IPS-18c (cell line): Measurements from ENCODE around the gene CACNA2D4.
A peak's percentile ranks its signal among the peaks of the same experiment; 100 is the strongest.
"Not testable (repeated sequence)": the region's sequence is repeated elsewhere in the genome, so short reads cannot be mapped to it uniquely, and the experiment has no call there.

ENCODE experiments used
- H3K4me3 ChIP-seq: 2 replicates; pipeline ENCODE4 v1.7.0; 2013; ENCODE audit warnings: low read depth, mild to moderate bottlenecking, low read length, moderate library complexity; ENCODE audit not compliant: insufficient read depth
- H3K9me3 ChIP-seq: one replicate; pipeline ENCODE4 v1.6.1; 2013; ENCODE audit warnings: mild to moderate bottlenecking, low read length, moderate library complexity; ENCODE audit not compliant: control insufficient read depth, insufficient read depth

The CACNA2D4 gene

DNA sequence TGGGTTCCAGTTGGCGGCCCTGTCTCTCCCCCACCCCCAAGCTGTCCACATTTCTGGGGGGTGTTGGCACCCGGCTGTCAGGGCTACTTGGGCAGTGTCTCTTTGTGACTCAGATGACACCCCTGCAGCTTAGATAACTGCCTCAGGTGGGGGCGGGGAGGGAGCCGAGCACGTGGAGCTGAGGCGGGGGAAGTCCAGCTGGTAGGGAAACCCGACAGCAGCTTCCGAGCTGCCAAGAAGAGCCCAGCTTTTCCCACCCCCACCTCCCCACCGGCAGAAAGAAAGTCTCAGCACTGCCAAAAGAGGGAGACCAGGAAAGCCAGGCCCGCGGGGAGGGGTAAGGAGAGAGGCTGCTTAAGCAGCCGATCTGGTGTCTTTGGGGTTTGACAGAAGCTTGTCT lies 96.6 kb downstream of the CACNA2D4 start:
- Histone ChIP-seq H3K4me3 (no peak overlapping the region), H3K9me3 (no peaks in the 10 kb centered on the region)

DNA sequence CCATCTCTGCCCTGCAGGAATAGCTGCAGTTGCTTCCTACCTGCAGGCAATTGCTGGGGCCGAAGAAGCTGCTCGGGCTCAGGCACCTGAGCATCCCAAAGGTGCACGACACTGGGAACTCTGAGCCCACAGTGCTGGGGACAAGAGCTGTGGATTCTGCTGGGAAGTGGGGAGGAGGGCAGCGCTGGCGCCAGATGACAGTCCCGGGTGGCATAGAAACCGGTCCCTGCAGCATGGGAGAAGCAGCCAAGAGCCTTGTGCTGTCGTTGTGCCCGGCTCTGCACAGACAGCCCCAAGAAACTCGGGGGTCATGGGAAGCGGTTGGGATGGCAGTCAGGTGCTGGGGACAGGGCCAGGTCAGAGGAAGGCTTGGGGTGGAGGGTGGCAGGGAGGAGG lies 97.6 kb downstream of the CACNA2D4 start:
- no peak overlapping the region for H3K4me3 ChIP-seq
- H3K9me3 ChIP-seq, result no peaks in the 10 kb centered on the region

DNA sequence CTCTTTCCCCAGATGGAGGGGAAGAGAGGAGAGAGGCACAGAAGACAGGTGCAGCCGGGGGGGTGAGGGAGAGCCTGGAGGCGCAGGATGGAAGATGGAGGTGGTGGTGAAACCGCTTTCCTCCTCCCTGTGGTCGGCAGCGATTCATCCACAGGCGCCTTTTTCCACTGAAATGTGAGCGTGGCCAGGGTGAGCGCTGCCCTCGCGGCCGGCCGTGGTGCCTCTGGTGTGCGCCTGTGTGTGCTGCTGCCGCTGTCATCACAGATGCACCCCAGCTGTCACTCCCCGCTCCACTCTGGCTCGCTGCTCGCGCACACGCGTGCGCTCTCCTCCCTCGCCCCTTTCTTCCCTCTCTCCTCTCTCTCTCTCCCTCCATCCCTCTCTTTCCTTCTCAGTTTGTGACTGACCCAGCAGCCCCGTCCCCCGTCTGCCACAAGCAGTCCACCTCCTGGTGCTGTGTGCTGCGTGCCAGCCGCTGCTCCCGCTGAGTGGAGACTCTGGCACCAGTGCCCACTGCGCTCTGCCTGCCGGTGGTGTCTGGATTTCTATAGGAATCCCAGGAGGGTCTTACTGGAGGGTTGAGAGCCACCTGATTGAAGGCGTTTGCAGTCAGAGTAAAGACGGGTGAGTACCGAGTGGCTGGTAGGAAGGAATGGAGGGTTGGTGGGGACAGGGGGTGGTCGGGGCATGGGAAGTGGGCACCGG lies 98.1 kb downstream of the CACNA2D4 start, which contains the start of gene LRTM2:
TSS of gene LRTM2 (plus strand) at position 375 of the 705 bp plus-strand sequence. CDS start 7,584 bp downstream, outside the sequence.
- Histone ChIP-seq H3K4me3 (0 out of 2 replicates have a peak within 1 kb of the TSS, but pooled peaks have one; percentile 28), H3K9me3 (no peaks in the 10 kb centered on the region)

DNA sequence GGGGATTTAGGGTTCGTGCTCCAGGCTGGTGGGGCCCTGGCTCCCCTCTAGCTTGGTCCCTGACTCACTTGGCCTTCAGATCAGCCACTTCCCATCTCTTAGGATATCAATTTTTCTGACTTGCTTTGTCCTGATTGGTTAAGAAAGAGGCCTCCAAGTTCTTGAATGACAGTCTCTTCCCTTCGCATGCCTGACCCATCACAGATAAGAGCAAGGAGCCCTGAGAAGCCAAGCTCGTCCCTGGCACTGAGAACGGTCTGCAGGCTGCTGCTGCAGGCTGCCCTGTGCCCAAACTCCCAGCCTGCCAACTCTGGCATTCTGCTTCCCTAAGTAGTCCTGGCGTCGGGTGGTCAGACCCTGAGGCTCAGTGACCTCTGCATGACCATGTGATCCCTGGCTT lies 98.9 kb downstream of the CACNA2D4 start:
- Histone ChIP-seq H3K4me3 (no peak overlapping the region), H3K9me3 (no peaks in the 10 kb centered on the region)

DNA sequence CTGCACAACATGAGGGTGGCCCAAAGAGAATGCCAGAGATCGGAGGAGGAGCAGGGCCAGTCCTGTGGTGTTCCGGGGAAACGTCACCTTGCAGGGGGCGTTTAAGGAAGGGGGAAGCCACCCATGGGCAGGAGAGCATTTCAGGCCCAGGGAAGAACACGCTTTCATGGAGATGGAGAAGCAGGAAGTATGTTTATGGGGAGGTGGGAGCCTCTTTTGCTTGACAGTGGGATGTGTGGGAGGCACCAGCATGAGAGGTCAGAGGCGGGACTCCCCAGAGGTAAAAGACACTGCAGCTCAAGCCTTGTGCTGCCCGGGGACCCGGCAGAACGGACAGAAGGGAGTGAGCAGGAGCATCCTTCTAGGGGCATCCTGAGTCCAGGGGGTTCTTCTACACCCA lies 99.4 kb downstream of the CACNA2D4 start:
- H3K4me3 ChIP-seq, result no peak overlapping the region
- no peaks in the 10 kb centered on the region for H3K9me3 ChIP-seq

DNA sequence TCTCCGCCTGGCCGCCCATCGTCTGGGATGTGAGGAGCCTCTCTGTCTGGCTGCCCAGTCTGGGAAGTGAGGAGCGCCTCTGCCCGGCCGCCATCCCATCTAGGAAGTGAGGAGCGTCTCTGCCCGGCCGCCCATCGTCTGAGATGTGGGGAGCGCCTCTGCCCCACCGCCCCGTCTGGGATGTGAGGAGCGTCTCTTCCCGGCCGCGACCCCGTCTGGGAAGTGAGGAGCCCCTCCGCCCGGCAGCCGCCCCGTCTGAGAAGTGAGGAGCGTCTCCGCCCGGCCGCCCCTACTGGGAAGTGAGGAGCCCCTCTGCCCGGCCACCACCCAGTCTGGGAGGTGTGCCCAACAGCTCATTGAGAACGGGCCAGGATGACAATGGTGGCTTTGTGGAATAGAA lies 100.5 kb downstream of the CACNA2D4 start:
- not testable (repeated sequence) for H3K9me3 ChIP-seq, H3K4me3 ChIP-seq

DNA sequence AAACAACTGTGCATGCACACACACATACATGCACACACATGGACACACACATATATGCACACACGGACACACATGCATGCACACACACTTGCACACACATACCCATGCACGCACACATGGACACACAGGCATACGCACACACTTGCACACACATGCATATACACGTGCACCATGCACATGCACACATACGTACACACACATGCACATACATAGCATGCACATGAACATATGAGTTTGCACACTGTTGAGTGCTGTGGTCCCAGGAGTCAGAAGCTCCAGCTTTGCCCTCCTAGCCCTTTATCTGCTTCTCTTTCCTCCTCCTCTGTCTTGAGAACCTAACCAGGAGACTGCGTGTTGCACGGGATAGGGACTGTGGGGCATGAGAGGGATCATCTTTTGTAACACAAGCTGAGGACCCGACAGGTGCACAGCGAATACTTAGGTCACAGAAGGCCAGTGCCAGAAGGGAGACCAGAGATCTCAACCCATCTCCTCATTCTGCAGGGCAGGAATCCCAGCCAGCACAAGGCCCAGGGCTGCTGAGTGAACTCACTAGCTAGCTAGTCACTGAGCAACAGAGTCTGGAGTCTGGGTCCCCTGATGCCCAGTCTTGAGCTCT lies 101.6 kb downstream of the CACNA2D4 start:
- Histone ChIP-seq H3K4me3 (no peak overlapping the region), H3K9me3 (no peaks in the 10 kb centered on the region)

DNA sequence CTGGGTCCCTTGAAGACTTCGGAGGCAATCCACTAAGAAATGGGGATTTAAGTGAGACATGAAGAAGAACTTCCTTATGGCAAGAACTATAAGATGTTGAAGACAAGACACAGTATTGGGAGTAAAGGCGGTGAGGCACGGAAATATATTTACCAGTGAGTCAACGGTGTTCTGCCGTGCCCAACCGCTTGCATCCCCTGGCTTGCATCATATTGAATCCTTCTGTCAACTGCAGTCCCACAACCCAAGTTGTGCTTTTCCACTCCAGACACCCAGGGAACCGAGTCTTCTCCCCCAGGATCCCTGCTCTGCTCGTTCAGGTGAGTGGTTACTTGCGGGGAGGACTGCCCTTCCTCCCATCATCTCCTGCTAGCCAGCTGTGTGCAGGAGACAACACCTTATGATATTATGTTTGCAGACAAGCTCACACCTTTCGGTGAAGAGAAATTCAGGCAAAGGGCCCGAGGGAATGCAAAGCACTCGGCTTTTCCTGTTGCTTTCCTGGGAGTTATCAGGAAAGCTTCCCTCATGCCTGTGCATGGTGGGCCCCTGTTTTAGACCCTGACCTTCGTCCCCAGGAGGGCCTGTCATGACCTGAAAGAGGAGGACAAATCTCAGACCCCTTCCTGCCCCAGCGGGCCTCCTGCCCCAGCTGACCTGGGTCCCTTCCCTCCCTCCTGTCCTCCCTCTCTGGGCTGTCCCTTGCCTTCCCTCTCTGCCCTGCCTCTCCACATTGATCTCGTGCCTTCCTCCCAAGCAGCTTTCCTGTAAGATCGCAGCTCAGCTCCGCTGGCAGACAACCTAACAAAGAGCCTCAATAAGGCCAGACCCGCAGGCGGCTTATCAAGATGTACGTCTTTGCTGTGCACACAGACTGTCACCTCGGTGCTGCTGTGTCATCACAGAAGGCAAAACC lies 102.4 kb downstream of the CACNA2D4 start:
- H3K4me3 ChIP-seq, result no peak overlapping the region
- H3K9me3 ChIP-seq, result no peaks in the 10 kb centered on the region

DNA sequence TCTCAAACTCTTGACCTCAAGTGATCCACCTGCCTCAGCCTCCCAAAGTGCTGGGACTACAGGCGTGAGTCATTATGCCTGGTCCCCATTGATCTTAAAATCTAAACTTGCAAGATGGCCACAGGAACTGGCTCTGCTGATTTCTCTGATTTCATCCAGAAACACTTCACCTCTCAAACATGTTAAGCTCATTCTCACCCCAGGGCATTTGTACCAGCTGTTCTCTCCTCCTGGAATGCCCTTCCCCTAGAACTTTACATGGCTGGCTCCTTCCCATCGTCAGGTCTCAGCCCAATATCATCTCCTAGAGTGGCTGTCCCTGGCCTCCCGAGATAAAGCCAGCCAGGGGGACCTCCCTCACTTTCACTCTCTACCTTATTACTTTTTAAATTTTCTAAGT lies 103.3 kb downstream of the CACNA2D4 start:
- Histone ChIP-seq H3K4me3 (no peak overlapping the region), H3K9me3 (no peaks in the 10 kb centered on the region)

DNA sequence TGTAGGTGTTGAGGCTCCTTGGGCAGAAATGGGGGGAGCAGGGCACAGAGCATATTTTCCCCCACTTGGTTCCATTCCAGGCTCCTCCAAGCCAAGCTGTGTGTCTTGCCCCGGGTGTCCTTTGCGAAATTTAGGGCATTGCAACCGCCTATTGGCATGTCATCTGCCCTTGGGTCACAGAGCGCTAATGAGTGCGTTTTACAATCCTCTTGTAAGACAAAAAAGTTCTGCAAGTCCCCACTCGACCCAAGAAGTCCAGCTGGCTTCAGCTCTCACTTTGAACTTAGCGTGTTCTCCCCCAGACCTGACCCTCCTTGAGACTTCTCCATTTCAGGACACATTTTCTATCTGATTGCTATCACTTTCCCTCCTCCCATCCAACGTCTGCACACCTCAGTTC lies 104.2 kb downstream of the CACNA2D4 start:
- no peaks in the 10 kb centered on the region for H3K9me3 ChIP-seq
- H3K4me3 ChIP-seq, result no peak overlapping the region

DNA sequence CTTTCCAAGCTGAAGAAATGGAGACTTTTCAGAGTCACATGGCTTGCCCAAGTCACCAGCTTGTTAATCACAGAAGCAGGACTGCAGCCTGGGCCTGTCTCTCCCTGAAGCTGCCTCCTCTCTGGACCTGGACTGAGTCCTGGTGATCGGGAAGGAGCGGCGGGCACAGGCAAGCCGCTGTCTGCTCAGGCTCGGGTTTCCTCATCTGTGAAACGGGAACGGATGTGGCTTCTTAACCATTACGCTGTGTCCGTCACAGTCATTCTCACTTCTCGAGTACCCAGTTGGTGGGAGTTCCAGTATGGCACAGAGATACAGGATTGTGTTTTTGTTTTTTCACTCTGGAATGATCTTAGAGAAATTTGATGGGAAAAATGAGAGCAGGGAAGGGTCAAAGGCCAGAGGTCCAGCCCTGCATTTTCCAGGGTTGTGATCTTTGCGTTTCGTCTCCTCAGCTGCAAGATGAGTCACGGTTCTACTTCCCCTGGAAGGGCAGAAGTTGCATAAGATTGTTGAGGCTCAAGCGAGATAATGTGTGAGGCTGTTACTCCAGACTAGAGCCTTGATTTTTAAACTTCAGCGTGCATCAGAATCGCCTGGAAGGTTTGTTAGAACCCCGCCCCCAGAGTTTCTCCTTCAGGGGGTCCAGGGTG lies 105.7 kb downstream of the CACNA2D4 start:
- H3K4me3 ChIP-seq, result no peak overlapping the region
- H3K9me3 ChIP-seq, result no peaks in the 10 kb centered on the region

DNA sequence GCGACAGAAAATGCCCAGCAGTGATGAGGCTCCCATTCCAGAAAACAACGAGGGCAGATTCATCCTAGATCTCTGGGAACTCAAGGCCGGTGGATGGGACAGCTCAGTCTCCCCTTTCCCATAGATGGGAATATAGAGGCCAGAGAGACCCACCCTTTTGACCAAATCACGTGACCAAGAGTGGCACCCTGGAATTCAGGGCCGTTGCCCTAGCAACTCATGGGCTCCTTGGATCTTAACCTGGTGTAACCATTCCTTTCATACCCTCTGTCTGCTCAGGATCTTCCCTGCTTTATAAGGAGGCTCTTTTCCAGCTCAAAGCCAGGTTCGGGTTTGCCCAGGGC lies 106.5 kb downstream of the CACNA2D4 start:
- no peak overlapping the region for H3K4me3 ChIP-seq
- no peaks in the 10 kb centered on the region for H3K9me3 ChIP-seq

DNA sequence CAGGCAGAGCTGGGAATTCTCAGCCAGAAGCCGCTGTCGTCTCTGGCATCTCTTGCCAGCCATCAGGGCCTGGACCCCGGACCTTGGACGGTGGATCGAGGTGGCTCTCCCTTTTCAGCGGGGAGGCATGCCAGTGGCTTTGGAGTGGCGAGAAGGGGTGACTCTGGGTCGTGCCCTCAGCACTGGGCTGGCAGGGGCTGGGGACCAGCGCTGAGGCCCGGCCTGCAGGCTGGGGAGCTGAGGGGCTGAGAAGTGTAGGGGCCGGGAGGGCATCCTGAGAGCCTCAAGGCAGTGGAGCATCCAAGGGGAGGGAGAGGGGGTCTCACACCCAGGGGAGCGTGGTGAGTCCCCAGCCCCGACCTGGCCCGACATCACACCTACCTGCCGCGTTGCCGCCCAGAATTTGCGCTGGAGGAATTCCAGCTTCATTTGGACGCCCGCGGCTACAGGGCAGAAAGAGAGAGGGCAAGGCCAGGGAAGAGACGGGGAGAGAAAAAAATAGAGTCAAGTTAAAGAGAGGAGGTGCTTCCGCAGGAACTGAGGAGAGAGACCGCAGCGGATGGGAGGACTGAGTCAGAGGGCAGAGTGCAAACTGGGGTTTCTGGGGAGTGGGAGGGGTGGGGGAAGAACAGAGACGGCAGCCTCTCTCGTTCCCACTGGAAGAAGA lies 107.0 kb downstream of the CACNA2D4 start:
- Histone ChIP-seq H3K9me3 (no peaks in the 10 kb centered on the region), H3K4me3 (no peak overlapping the region)

DNA sequence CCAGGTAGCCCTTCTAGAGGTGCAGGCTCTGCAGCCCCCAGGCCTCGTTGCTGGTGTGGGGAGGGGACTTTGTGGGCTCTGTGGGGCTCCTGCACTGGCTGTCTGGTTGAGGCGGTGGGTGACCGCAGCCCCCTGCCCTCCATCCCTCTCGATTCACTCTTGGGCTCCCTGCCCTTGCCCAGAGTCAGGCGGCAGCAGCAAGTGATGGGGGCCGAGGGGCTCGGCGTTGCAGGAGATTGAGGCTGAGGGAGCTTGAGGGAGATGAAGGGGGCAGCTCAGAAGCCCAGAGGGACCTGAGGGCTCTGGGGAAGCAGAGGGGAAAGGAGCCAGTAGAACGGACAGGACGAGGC lies 107.5 kb downstream of the CACNA2D4 start:
- Histone ChIP-seq H3K9me3 (no peaks in the 10 kb centered on the region), H3K4me3 (no peak overlapping the region)

DNA sequence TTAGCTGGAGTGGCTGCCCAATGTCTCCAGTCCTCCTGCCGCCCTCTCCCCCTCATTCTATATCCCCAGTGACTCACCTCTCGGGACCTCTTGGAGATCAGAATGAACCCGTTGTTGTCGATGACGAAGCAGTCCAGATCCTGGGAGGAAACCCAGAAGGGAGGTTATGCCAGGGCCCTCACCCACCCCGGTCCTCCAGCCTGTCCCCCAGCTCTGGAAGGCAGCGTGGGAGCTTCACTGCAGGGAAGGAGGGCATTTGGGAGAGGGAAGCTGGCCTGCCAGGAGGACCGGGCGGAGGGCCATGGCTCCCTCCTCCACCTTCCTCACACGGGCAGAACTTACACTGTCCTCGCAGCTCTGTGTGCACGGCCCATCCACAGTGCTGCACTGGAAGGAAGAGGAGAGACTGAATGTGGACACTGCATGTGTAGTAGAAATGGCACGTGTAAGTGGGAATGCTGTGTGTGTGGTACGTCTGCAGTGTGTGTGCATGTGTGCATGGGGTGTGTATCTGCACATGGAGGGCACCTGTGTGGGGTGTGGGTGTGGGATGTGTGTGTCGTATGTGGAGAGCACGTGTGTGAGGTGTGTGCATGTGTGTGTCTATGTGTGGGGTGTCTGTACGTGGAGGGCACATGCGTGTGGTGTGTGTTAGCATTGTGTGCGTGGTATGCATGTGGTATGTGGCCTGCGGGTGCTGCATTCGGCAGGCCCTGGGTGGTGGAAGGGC lies 108.1 kb downstream of the CACNA2D4 start:
- H3K4me3 ChIP-seq, result no peak overlapping the region
- H3K9me3 ChIP-seq, result no peaks in the 10 kb centered on the region

DNA sequence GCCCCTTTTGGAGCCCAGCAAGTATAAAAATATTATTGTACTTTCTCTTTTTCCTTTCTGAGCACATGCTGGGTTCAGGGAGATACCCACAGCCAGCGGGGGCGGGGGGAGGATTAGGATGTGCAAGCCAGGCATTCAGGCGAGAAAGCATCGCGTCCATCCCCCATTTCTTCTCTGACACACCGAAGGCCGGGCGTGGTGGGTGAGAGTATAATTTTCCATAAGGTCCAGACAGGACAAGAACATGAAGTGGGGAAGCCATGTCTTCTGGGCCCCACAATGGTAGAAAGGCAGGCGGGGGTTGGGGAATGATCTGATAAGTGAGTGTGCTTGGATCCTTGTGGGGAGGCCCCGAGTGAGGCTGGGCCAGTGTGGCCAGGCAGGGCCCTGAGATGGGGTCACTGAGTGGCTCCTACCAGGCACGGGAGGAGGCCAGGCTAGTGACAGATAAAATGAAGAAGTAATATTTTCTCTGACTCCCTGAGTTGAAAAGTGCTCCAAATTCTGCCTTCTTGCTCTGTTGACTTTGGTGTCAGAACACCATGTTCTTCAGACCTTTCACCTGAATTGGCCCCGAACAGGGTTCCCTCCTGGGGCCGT lies 108.8 kb downstream of the CACNA2D4 start:
- Histone ChIP-seq H3K9me3 (no peaks in the 10 kb centered on the region), H3K4me3 (no peak overlapping the region)
